ENCODE measurements around the gene PSMD13. TPM values are rescaled to one million over a fixed set of nuclear protein-coding genes. Genes with fewer than 3 reads are reported as not detected.

The PSMD13 gene
- total and polyA plus RNA-seq, 7 donors, result 108 to 265 (median 171) TPM

DNA sequence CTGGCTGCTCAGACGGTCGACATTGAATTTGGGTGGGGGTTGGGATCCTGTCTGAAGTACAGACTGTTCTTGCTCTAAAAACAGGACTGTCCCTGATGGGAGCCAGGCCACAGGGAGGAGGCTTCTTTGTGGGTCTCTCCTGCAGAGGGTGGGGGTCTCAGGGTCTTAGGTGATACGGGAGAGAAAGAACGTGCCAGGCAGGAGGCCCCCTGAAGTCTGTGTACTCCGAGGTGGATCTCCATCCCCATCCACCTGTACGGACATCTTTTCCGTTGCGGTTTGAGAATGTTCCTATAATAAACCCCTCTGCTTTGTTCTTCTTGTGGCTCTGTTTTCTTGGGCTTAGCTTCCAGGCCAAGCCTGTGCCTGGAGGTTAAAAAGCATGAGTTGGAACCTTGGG, 15.9 kb downstream of the PSMD13 start:
- TF ChIP-seq, protein P1, sequence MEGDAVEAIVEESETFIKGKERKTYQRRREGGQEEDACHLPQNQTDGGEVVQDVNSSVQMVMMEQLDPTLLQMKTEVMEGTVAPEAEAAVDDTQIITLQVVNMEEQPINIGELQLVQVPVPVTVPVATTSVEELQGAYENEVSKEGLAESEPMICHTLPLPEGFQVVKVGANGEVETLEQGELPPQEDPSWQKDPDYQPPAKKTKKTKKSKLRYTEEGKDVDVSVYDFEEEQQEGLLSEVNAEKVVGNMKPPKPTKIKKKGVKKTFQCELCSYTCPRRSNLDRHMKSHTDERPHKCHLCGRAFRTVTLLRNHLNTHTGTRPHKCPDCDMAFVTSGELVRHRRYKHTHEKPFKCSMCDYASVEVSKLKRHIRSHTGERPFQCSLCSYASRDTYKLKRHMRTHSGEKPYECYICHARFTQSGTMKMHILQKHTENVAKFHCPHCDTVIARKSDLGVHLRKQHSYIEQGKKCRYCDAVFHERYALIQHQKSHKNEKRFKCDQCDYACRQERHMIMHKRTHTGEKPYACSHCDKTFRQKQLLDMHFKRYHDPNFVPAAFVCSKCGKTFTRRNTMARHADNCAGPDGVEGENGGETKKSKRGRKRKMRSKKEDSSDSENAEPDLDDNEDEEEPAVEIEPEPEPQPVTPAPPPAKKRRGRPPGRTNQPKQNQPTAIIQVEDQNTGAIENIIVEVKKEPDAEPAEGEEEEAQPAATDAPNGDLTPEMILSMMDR (IDR thresholded peaks at IDR 0.05), result no peak
- no peaks in the 10 kb centered on the region for H3K4me1 ChIP-seq
- intact Hi-C loops (cut with DNase I), result no loop called here
- DNase-seq (no peak), ATAC-seq (no peak)
- H3K27ac ChIP-seq, result no peak overlapping the region
- H3K9me3 ChIP-seq, result no peaks in the 10 kb centered on the region
- peaks cover 6 to 60% of the 10 kb centered on the region in 2 donors for H3K36me3 ChIP-seq (ENCODE audit: insufficient read depth in 1 of 2, low read depth in 1 of 2)
- H3K4me3 ChIP-seq, result no peak overlapping the region
- WGBS, 3 donors, result 80 to 86% (median 82%) methylated on average over 8 of the region's 8 CpGs
- no peaks in the 10 kb centered on the region for H3K27me3 ChIP-seq (ENCODE audit: insufficient read depth in 3 of 3, low read length in 2 of 3)

DNA sequence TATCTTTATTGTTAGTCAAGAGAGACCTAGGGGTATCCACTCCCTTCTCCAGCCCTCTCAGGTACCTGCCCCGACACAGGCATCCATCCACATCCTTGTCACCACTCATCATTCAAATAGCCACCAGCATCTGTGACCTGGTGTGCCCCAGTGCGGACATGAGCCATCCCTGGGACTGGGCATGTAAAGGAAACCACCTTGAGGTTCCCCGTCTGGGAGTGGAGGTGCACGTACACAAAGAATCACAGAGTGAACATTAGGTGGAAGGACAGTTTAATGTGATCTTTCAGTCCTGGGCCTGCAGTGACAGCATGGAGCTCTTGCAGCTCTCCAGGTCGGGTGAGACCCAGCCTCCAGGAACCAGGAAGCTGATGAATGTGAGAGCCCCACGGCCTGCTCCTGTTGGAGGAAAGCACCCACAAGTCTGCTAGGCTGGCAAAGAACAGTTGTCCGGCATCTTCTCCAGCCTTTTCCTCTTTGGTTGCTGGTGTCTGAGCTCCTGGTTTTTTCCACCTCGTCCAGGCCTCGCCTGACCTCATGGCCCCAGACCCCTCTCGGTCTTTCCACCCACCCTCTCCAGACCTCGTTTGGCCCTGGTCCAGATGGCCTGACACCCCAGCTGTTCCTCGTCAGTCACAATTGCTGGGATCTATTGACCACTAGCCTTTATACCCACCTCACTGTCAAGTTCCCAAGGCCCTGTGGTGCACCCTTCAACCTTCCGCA, 16.5 kb downstream of the PSMD13 start:
- H3K27me3 ChIP-seq (ENCODE audit: insufficient read depth in 3 of 3, low read length in 2 of 3), result no peaks in the 10 kb centered on the region
- ATAC-seq, result peak in 2 of 4 donors; percentile 22 to 24
- intact Hi-C loops (cut with DNase I), result no loop called here

DNA sequence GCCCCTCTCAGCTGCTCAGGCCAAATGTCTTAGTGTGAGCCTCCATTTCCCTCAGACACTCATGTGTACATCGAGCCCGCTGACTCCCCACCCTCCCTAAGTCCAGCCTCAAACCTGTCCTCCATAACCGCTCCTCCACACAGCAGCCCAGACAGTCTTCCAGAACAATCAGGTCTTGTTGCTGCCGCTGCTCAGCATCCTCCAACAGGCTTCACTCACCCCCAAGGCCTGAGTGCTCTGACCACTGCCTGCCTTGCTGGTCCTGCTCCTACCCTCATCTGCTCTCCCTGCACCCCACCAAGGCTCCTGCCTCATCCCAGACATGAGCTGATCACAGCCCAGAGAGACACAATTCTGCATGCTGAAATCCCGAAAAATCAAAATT, 17.1 kb downstream of the PSMD13 start:
- intact Hi-C loops (cut with DNase I), result no loop called here
- no peak overlapping the region for H3K4me3 ChIP-seq
- TF ChIP-seq, protein P1 (IDR thresholded peaks at IDR 0.05), result no peak
- no peaks in the 10 kb centered on the region for H3K27me3 ChIP-seq (ENCODE audit: insufficient read depth in 3 of 3, low read length in 2 of 3)
- no peaks in the 10 kb centered on the region for H3K9me3 ChIP-seq
- 80 to 92% (median 91%) methylated on average over 5 of the region's 5 CpGs for WGBS, 3 donors
- H3K4me1 ChIP-seq, result no peaks in the 10 kb centered on the region
- H3K36me3 ChIP-seq (ENCODE audit: insufficient read depth in 1 of 2, low read depth in 1 of 2), result peaks cover 6 to 48% of the 10 kb centered on the region in 2 donors
- no peak overlapping the region for H3K27ac ChIP-seq
- ATAC-seq (peak in 3 of 4 donors; percentile 25 to 29 (median 26)), DNase-seq (no peak)

More for the DNA sequence above, 16.5 kb downstream of the PSMD13 start:
- TF ChIP-seq, protein P1 (IDR thresholded peaks at IDR 0.05), result no peak
- WGBS, 3 donors, result 55 to 76% (median 55%) methylated on average over 11 to 13 of the region's 13 CpGs
- Histone ChIP-seq H3K9me3 (no peaks in the 10 kb centered on the region), H3K36me3 (ENCODE audit: insufficient read depth in 1 of 2, low read depth in 1 of 2) (peaks cover 6 to 53% of the 10 kb centered on the region in 2 donors), H3K4me3 (no peak overlapping the region), H3K27ac (no peak overlapping the region), H3K4me1 (no peaks in the 10 kb centered on the region)
- DNase-seq, result no peak

DNA sequence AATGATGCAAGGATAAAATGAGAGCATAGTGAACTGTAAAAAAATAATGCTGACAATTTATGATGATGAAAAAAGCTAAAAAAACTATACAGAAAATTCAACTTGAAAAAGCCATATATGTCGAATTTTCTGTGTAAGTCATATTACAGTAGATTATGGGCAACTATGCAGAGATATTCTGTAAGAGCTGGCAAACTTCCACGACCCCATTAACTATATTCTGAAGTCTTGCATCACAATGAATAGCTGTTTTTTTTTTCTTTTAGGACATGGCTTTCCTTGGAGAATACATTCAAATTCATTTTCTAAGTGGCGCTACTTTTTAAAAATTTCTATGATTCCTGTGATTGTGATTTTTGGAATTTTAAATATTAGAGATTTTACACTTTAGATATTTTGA, 18.4 kb downstream of the PSMD13 start:
- WGBS, 3 donors, result 63 to 68% (median 65%) methylated on average over 3 of the region's 3 CpGs
- DNase-seq (no peak), ATAC-seq (no peak)
- intact Hi-C loops (cut with DNase I), result no loop called here
- Histone ChIP-seq H3K4me3 (no peak overlapping the region), H3K4me1 (no peaks in the 10 kb centered on the region), H3K27me3 (ENCODE audit: insufficient read depth in 3 of 3, low read length in 2 of 3) (no peaks in the 10 kb centered on the region), H3K36me3 (ENCODE audit: insufficient read depth in 1 of 2, low read depth in 1 of 2) (peaks cover 6 to 35% of the 10 kb centered on the region in 2 donors), H3K9me3 (no peaks in the 10 kb centered on the region), H3K27ac (no peak overlapping the region)
- TF ChIP-seq, protein P1 (IDR thresholded peaks at IDR 0.05), result no peak

DNA sequence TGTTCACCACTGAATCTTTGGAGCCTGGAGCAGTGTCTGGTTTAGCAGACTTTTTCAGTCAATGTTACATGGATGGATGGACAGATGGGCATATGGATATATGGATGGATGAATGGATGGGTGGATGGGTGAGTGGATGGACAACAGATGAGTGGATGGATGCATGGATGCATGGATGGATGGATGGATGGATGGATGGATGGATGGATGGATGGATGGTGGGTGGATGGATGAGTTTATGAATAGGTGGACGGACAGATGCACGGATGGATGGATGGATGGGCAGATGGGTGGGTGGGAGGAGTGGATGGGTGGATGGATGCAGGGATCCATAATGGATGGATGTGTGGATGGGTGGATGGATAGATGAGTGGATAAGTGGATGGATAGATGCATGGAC, 19.0 kb downstream of the PSMD13 start:
- H3K27me3 ChIP-seq (ENCODE audit: insufficient read depth in 3 of 3, low read length in 2 of 3), result no peaks in the 10 kb centered on the region
- H3K36me3 ChIP-seq (ENCODE audit: insufficient read depth in 1 of 2, low read depth in 1 of 2), result peaks cover 6 to 29% of the 10 kb centered on the region in 2 donors
- ATAC-seq (no peak), DNase-seq (no peak)
- WGBS, 3 donors, result 90 to 100% (median 96%) methylated on average over 2 of the region's 2 CpGs
- no peaks in the 10 kb centered on the region for H3K4me1 ChIP-seq
- no peaks in the 10 kb centered on the region for H3K9me3 ChIP-seq
- H3K4me3 ChIP-seq, result no peak overlapping the region
- no peak overlapping the region for H3K27ac ChIP-seq
- TF ChIP-seq, protein P1 (IDR thresholded peaks at IDR 0.05), result no peak
- intact Hi-C loops (cut with DNase I), result no loop called here
